ENCODE results near the gene IQSEC1. TPM values are rescaled to one million over a fixed set of nuclear protein-coding genes. Genes with fewer than 3 reads are reported as not detected.

IQSEC1 gene
- total and polyA plus RNA-seq, 2 of the 8 experiments (the other 6 are each of a cell fraction or from before 2014, with no cell fraction given), result 6.8 to 28.8 TPM

DNA sequence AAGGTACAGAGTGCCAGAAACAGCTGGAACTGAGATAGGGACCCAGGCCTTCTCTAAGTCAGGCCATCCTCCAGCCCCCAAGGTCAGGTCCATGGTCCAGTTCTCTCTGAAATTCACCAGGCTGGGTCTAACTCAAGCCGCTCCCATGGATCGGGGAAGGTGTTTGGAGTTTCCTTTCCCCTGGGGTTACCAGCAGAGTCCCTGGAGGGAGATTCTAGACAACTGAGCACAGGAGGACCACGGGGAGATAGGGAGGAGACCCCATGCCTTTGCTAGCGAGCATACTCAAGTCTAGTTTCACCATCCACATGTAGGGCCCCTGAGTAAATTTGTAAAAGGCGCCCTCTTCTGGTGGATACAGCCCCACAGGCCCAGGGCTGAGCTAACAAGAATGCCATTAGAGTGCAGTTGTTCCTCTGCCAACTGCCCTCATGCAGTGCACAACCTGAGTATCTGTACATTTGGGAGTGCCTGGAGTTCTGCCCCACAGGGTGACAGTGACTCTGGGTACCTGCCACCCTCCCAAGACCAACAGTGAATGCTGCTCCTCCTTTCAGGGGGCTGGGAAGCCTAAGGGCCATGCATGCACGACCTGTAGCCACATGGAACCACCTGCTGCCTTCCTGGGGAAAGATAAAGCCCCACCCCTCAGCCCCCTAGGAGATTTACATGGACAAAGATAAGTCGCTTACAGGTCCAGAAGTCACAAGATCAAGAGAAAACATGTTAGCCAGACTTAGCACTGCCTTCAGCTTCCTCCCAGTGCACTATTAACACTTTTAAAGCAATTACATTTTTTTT is 89.0 kb downstream of the IQSEC1 start (continued):
- no peak for TF ChIP-seq SIX5 (IDR thresholded peaks at IDR 0.05; ENCODE audit: low read depth, low read length)
- 0 out of 2 replicates have a peak, but pooled peaks have one; percentile 47 for TF ChIP-seq SP4 (IDR thresholded peaks at IDR 0.05; ENCODE audit: low read length)
- peak; percentile 41; the same call in 1 of the 2 replicates for TF ChIP-seq TEAD4 (IDR thresholded peaks at IDR 0.05; ENCODE audit: low read depth, low read length)
- TF ChIP-seq KDM1A (IDR thresholded peaks at IDR 0.05; ENCODE audit: borderline replicate concordance, low read length), result no peak
- no peak for TF ChIP-seq RXRA (IDR thresholded peaks at IDR 0.05; ENCODE audit: insufficient read depth, low read depth, low read length)
- peak; percentile 70 to 84 for TF ChIP-seq RAD21 (IDR thresholded peaks at IDR 0.05 in 1 of 2, conservative IDR thresholded peaks at IDR 0.05 in 1 of 2; ENCODE audit: low read depth in 2 of 2, low read length in 2 of 2)
- TF ChIP-seq, protein P1, sequence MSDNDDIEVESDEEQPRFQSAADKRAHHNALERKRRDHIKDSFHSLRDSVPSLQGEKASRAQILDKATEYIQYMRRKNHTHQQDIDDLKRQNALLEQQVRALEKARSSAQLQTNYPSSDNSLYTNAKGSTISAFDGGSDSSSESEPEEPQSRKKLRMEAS (IDR thresholded peaks at IDR 0.05), result peak; percentile 44; the same call in 1 of the 2 replicates
- TF ChIP-seq CREB1 (IDR thresholded peaks at IDR 0.05), result no peak
